Measurements from ENCODE around the gene PAQR7.

PAQR7 gene, protein sequence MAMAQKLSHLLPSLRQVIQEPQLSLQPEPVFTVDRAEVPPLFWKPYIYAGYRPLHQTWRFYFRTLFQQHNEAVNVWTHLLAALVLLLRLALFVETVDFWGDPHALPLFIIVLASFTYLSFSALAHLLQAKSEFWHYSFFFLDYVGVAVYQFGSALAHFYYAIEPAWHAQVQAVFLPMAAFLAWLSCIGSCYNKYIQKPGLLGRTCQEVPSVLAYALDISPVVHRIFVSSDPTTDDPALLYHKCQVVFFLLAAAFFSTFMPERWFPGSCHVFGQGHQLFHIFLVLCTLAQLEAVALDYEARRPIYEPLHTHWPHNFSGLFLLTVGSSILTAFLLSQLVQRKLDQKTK

GRCh38 chr1:25875154-25875855 is at the start of gene PAQR7:
Gene PAQR7 (minus strand): TSS chr1:25875708. CDS start chr1:25863839, 11,869 bp downstream.
- DNase-seq (ENCODE audit: low read depth, low spot score) = peak; percentile 75
- peak; percentile 27 for TF ChIP-seq CTCF (IDR thresholded peaks at IDR 0.05; ENCODE audit: low read depth, low read length)
- in situ Hi-C loops (cut with HindIII; ENCODE audit: low sequenced_read_pairs) = no loop called here
- peak within 1 kb of the TSS; percentile 60 for H3K4me3 ChIP-seq (ENCODE audit: low read depth, low read length)

GRCh38 chr1:25924454-25924853 is 48.9 kb upstream of the PAQR7 start:
- no peak for TF ChIP-seq CTCF (IDR thresholded peaks at IDR 0.05; ENCODE audit: low read depth, low read length)
- DNase-seq (ENCODE audit: low read depth, low spot score) = no peak
- in situ Hi-C loops (cut with HindIII; ENCODE audit: low sequenced_read_pairs) = no loop called here
- H3K4me3 ChIP-seq (ENCODE audit: low read depth, low read length) = no peak overlapping the region

- peak; percentile 24 for DNase-seq (ENCODE audit: low read depth, low spot score)
- in situ Hi-C loops (cut with HindIII; ENCODE audit: low sequenced_read_pairs) = no loop called here
- peak overlapping the region; percentile 40 for H3K4me3 ChIP-seq (ENCODE audit: low read depth, low read length)
- TF ChIP-seq CTCF (IDR thresholded peaks at IDR 0.05; ENCODE audit: low read depth, low read length) = no peak
Observed at GRCh38 chr1:25922971-25923552, 47.6 kb upstream of the PAQR7 start.

DNA sequence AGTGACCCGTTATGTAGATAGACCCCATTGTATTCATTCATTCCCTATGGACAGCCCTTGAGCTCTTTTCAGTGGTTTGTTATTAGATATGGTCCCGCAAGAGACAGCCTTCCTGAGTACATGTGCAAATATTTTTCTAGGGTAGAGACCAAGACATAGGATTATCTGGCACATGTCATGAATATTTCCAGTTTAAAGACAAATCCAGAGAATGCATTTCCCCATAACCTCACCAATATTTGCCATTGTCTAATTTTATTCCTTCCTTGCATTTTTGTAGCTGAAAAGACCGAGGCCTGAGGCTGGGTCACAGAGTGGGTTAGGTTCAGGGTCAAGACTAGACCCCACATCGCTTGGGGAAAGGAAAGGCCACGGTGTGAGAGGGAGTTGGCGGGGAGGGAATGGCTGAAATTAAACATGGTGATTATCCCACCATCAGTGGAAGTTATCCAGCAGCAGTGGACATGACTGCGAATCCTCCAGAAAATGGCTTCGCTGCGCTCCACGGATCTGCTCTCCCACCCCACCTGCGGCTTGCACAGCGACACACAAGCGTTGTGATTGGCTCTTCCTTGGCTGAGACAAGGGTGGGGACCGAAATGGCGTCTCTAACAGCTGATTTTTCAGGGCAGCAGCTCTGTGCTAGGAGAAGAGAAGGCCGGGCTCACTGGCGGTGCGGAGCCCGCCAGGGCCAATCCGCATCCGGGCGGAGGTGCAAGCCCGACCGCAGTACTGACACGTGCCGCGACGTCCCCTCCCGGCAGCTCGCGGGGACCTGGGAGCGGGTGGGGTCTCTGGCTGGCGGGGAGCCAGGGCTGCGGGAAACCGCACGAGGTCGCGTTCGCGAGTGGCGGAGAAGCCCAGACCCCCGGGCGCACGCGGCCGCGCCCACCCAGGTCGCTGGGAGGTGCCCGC is 46.8 kb upstream of the PAQR7 start:
- in situ Hi-C loops (cut with HindIII; ENCODE audit: low sequenced_read_pairs) = no loop called here
- DNase-seq (ENCODE audit: low read depth, low spot score) = peak; percentile 15
- H3K4me3 ChIP-seq (ENCODE audit: low read depth, low read length) = peak overlapping the region; percentile 40
- TF ChIP-seq CTCF (IDR thresholded peaks at IDR 0.05; ENCODE audit: low read depth, low read length) = no peak

DNA sequence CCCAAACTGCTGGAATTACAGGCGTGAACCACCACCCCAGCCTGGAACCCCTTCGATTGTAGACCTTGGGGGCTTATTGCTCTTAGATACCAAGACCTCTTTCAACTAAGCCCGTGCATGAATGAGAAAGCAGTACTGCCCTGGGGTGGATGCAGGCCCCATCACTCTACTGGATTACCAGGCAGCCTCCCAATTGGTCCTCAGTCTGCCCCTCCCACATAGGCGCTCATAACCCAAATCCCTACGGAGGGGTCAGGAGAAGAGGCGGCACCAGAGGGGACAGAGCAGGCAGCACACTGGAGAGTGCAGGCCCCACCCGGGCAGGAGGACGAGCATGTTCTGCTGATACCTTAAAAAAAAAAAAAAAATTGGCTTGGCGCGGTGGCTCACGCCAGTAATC is 43.1 kb upstream of the PAQR7 start:
- TF ChIP-seq CTCF (IDR thresholded peaks at IDR 0.05; ENCODE audit: low read depth, low read length) = no peak
- no peak for DNase-seq (ENCODE audit: low read depth, low spot score)
- in situ Hi-C loops (cut with HindIII; ENCODE audit: low sequenced_read_pairs) = no loop called here
- H3K4me3 ChIP-seq (ENCODE audit: low read depth, low read length) = no peak overlapping the region

GRCh38 chr1:25917996-25918395 is 42.5 kb upstream of the PAQR7 start:
- DNase-seq (ENCODE audit: low read depth, low spot score) = no peak
- TF ChIP-seq CTCF (IDR thresholded peaks at IDR 0.05; ENCODE audit: low read depth, low read length) = no peak
- no peak overlapping the region for H3K4me3 ChIP-seq (ENCODE audit: low read depth, low read length)
- in situ Hi-C loops (cut with HindIII; ENCODE audit: low sequenced_read_pairs) = no loop called here

Measured in astrocyte of the spinal cord (primary cell).